Measurements from ENCODE around the gene CAT.

The CAT gene

GRCh38 chr11:34507156-34507555 lies 68.4 kb downstream of the CAT start:
- no peaks in the 10 kb centered on the region for H3K27me3 ChIP-seq (ENCODE audit: control insufficient read depth, insufficient read depth, low read length, poor library complexity, severe bottlenecking)
- WGBS, 2 experiments: 78% methylated on average over 6 of the region's 6 CpGs
- no peaks in the 10 kb centered on the region for H3K36me3 ChIP-seq (ENCODE audit: control insufficient read depth, insufficient read depth, low read length)
- H3K9me3 ChIP-seq (ENCODE audit: control insufficient read depth, low read length): no peaks in the 10 kb centered on the region
- H3K4me3 ChIP-seq (ENCODE audit: insufficient read depth, low read depth, low read length): no peak overlapping the region
- peaks cover 3% of the 10 kb centered on the region for H3K4me1 ChIP-seq (ENCODE audit: control insufficient read depth, insufficient read depth, low read length)
- no peak overlapping the region for H3K27ac ChIP-seq (ENCODE audit: insufficient read depth, low read depth, low read length, poor library complexity, severe bottlenecking)

- Histone ChIP-seq H3K9me3 (ENCODE audit: control insufficient read depth, low read length) (no peaks in the 10 kb centered on the region), H3K4me1 (ENCODE audit: control insufficient read depth, insufficient read depth, low read length) (no peaks in the 10 kb centered on the region), H3K27me3 (ENCODE audit: control insufficient read depth, insufficient read depth, low read length, poor library complexity, severe bottlenecking) (no peaks in the 10 kb centered on the region), H3K36me3 (ENCODE audit: control insufficient read depth, insufficient read depth, low read length) (no peaks in the 10 kb centered on the region), H3K4me3 (ENCODE audit: insufficient read depth, low read depth, low read length) (no peak overlapping the region), H3K27ac (ENCODE audit: insufficient read depth, low read depth, low read length, poor library complexity, severe bottlenecking) (no peak overlapping the region)
- WGBS, 2 experiments: 99 to 100% methylated on average over 3 to 5 of the region's 5 CpGs
Observed at GRCh38 chr11:34507610-34508009, 68.9 kb downstream of the CAT start.

GRCh38 chr11:34508524-34508923 lies 69.8 kb downstream of the CAT start:
- Histone ChIP-seq H3K4me3 (ENCODE audit: insufficient read depth, low read depth, low read length) (no peak overlapping the region), H3K36me3 (ENCODE audit: control insufficient read depth, insufficient read depth, low read length) (no peaks in the 10 kb centered on the region), H3K4me1 (ENCODE audit: control insufficient read depth, insufficient read depth, low read length) (peaks cover 4% of the 10 kb centered on the region), H3K9me3 (ENCODE audit: control insufficient read depth, low read length) (no peaks in the 10 kb centered on the region), H3K27me3 (ENCODE audit: control insufficient read depth, insufficient read depth, low read length, poor library complexity, severe bottlenecking) (no peaks in the 10 kb centered on the region), H3K27ac (ENCODE audit: insufficient read depth, low read depth, low read length, poor library complexity, severe bottlenecking) (no peak overlapping the region)
- 80 to 91% methylated on average over 2 of the region's 2 CpGs for WGBS, 2 experiments

- H3K27ac ChIP-seq (ENCODE audit: insufficient read depth, low read depth, low read length, poor library complexity, severe bottlenecking): no peak overlapping the region
- H3K27me3 ChIP-seq (ENCODE audit: control insufficient read depth, insufficient read depth, low read length, poor library complexity, severe bottlenecking): no peaks in the 10 kb centered on the region
- H3K36me3 ChIP-seq (ENCODE audit: control insufficient read depth, insufficient read depth, low read length): no peaks in the 10 kb centered on the region
- no peak overlapping the region for H3K4me3 ChIP-seq (ENCODE audit: insufficient read depth, low read depth, low read length)
- H3K9me3 ChIP-seq (ENCODE audit: control insufficient read depth, low read length): no peaks in the 10 kb centered on the region
- peaks cover 12% of the 10 kb centered on the region for H3K4me1 ChIP-seq (ENCODE audit: control insufficient read depth, insufficient read depth, low read length)
- WGBS, 2 experiments: 65 to 67% methylated on average over 5 of the region's 5 CpGs
Observed at GRCh38 chr11:34509336-34509876, 70.7 kb downstream of the CAT start.

GRCh38 chr11:34510218-34510617 lies 71.5 kb downstream of the CAT start:
- H3K4me3 ChIP-seq (ENCODE audit: insufficient read depth, low read depth, low read length): no peak overlapping the region
- H3K4me1 ChIP-seq (ENCODE audit: control insufficient read depth, insufficient read depth, low read length): peaks cover 12% of the 10 kb centered on the region
- no peaks in the 10 kb centered on the region for H3K36me3 ChIP-seq (ENCODE audit: control insufficient read depth, insufficient read depth, low read length)
- H3K27ac ChIP-seq (ENCODE audit: insufficient read depth, low read depth, low read length, poor library complexity, severe bottlenecking): no peak overlapping the region
- H3K9me3 ChIP-seq (ENCODE audit: control insufficient read depth, low read length): no peaks in the 10 kb centered on the region
- no peaks in the 10 kb centered on the region for H3K27me3 ChIP-seq (ENCODE audit: control insufficient read depth, insufficient read depth, low read length, poor library complexity, severe bottlenecking)

DNA sequence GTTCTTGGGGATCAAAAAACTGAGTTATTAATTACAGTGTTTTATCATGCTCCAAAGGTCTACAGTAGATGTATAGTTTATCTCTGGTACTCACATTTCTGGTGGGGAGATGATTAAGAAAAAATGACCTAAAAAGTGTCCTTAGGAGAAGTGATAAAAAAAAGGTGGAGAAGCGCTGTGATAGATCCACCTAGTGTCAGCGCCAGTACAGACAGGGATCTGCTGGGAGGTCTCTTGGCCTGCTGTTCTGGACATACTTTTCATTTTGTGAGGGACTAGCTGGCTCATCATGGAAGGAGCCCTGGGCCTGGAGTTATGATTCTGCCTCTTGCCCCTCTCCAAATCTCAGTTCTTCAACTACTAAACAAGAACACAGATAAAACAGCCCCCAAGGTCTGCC lies 71.9 kb downstream of the CAT start:
- Histone ChIP-seq H3K4me1 (ENCODE audit: control insufficient read depth, insufficient read depth, low read length) (peaks cover 12% of the 10 kb centered on the region), H3K9me3 (ENCODE audit: control insufficient read depth, low read length) (no peaks in the 10 kb centered on the region), H3K4me3 (ENCODE audit: insufficient read depth, low read depth, low read length) (no peak overlapping the region), H3K36me3 (ENCODE audit: control insufficient read depth, insufficient read depth, low read length) (no peaks in the 10 kb centered on the region), H3K27ac (ENCODE audit: insufficient read depth, low read depth, low read length, poor library complexity, severe bottlenecking) (no peak overlapping the region), H3K27me3 (ENCODE audit: control insufficient read depth, insufficient read depth, low read length, poor library complexity, severe bottlenecking) (no peaks in the 10 kb centered on the region)
- 94 to 96% methylated on average over 2 of the region's 2 CpGs for WGBS, 2 experiments

- Histone ChIP-seq H3K27ac (ENCODE audit: insufficient read depth, low read depth, low read length, poor library complexity, severe bottlenecking) (no peak overlapping the region), H3K9me3 (ENCODE audit: control insufficient read depth, low read length) (no peaks in the 10 kb centered on the region), H3K4me1 (ENCODE audit: control insufficient read depth, insufficient read depth, low read length) (peaks cover 12% of the 10 kb centered on the region), H3K27me3 (ENCODE audit: control insufficient read depth, insufficient read depth, low read length, poor library complexity, severe bottlenecking) (no peaks in the 10 kb centered on the region), H3K36me3 (ENCODE audit: control insufficient read depth, insufficient read depth, low read length) (no peaks in the 10 kb centered on the region), H3K4me3 (ENCODE audit: insufficient read depth, low read depth, low read length) (no peak overlapping the region)
- 76% methylated on average over 24 of the region's 24 CpGs for WGBS, 2 experiments
Observed at GRCh38 chr11:34512840-34513681, 74.3 kb downstream of the CAT start.

GRCh38 chr11:34513682-34514449 lies 75.1 kb downstream of the CAT start, which contains the start of gene ELF5:
TSS of gene ELF5 (minus strand) at chr11:34513794. CDS start at chr11:34505749, 8,045 bp downstream.
- H3K9me3 ChIP-seq (ENCODE audit: control insufficient read depth, low read length): no peaks in the 10 kb centered on the region
- H3K36me3 ChIP-seq (ENCODE audit: control insufficient read depth, insufficient read depth, low read length): no peaks in the 10 kb centered on the region
- peaks cover 12% of the 10 kb centered on the region for H3K4me1 ChIP-seq (ENCODE audit: control insufficient read depth, insufficient read depth, low read length)
- WGBS, 2 experiments: 90 to 92% methylated on average over 17 of the region's 17 CpGs
- H3K27ac ChIP-seq (ENCODE audit: insufficient read depth, low read depth, low read length, poor library complexity, severe bottlenecking): no peak within 1 kb of the TSS
- H3K27me3 ChIP-seq (ENCODE audit: control insufficient read depth, insufficient read depth, low read length, poor library complexity, severe bottlenecking): no peaks in the 10 kb centered on the region
- no peak within 1 kb of the TSS for H3K4me3 ChIP-seq (ENCODE audit: insufficient read depth, low read depth, low read length)

GRCh38 chr11:34514597-34514996 lies 75.9 kb downstream of the CAT start:
- whole genome bisulfite sequencing, 2 experiments: 94 to 95% methylated on average over 7 of the region's 7 CpGs
- Histone ChIP-seq H3K4me3 (ENCODE audit: insufficient read depth, low read depth, low read length) (no peak overlapping the region), H3K27me3 (ENCODE audit: control insufficient read depth, insufficient read depth, low read length, poor library complexity, severe bottlenecking) (no peaks in the 10 kb centered on the region), H3K4me1 (ENCODE audit: control insufficient read depth, insufficient read depth, low read length) (peaks cover 12% of the 10 kb centered on the region), H3K9me3 (ENCODE audit: control insufficient read depth, low read length) (no peaks in the 10 kb centered on the region), H3K36me3 (ENCODE audit: control insufficient read depth, insufficient read depth, low read length) (no peaks in the 10 kb centered on the region), H3K27ac (ENCODE audit: insufficient read depth, low read depth, low read length, poor library complexity, severe bottlenecking) (no peak overlapping the region)

All from ectodermal cell (in vitro differentiated cells).